Parathyroid adenoma (tissue), 2 donors: Measurements from ENCODE around the gene TJAP1.

ENCODE experiments used
- H2AFZ ChIP-seq: fragments of 300-600 bp; sonication (generic); one replicate; pipeline ENCODE4 v1.7.0; 2017; ENCODE audit warnings: antibody characterized with exemption, mild to moderate bottlenecking
- H3K27ac ChIP-seq: fragments of 300-600 bp; sonication (generic); one replicate; pipeline ENCODE4 v1.7.0; 2017
- H3K27me3 ChIP-seq: fragments of 300-600 bp; sonication (generic); one replicate; pipeline ENCODE4 v1.7.0; 2017; ENCODE audit warnings: low read length; ENCODE audit not compliant: control insufficient read depth, insufficient read depth
- H3K36me3 ChIP-seq: fragments of 300-600 bp; sonication (generic); one replicate; pipeline ENCODE4 v1.7.0; 2017; ENCODE audit warnings: low read length; ENCODE audit not compliant: control insufficient read depth, insufficient read depth
- H3K4me1 ChIP-seq: fragments of 300-600 bp; sonication (generic); one replicate; pipeline ENCODE4 v1.7.0; 2017; ENCODE audit warnings: control low read depth
- H3K4me2 ChIP-seq: fragments of 300-600 bp; sonication (generic); one replicate; pipeline ENCODE4 v1.7.0; 2017; ENCODE audit warnings: low read length
- H3K4me3 ChIP-seq: fragments of 300-600 bp; sonication (generic); one replicate; pipeline ENCODE4 v1.7.0; 2017; ENCODE audit warnings: low read depth, low read length
- H3K79me2 ChIP-seq: fragments of 300-600 bp; sonication (generic); one replicate; pipeline ENCODE4 v1.7.0; 2017; ENCODE audit warnings: control low read depth
- H3K9ac ChIP-seq: fragments of 300-600 bp; sonication (generic); one replicate; pipeline ENCODE4 v1.7.0; 2017; ENCODE audit warnings: mild to moderate bottlenecking
- H3K9me3 ChIP-seq: fragments of 300-600 bp; sonication (generic); one replicate; pipeline ENCODE4 v1.7.0; 2017; ENCODE audit warnings: low read length; ENCODE audit not compliant: control insufficient read depth
- TF ChIP-seq, protein P1 (sequence below): fragments of 300-600 bp; sonication (generic); IDR thresholded peaks from one replicate; pipeline ENCODE4 v1.7.0; 2017; ENCODE audit warnings: antibody characterized with exemption, mild to moderate bottlenecking
- donor health status: primary hyperparathyroidism.

The TJAP1 gene

DNA sequence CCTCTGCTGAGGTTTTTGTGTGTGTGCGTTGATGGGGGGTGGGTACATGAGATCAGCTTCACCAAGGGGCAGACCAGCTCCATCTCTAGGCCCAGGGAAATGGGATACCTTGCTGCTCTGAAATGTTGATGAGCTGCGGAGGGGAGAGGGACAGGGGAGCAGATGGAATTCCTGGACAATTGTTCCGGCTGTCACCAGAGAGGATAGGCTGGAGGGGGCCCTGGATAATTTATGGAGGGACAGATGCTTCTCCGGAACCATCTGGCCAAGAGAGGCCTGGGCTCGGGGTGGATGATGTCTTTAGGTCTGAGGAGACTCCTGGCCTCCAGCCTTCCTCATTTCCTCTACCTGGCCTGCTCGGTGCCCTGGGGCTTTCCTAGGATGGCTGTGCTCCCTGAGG lies 1.9 kb upstream of the TJAP1 start:
- Histone ChIP-seq H3K79me2 (peaks cover 24% of the 10 kb centered on the region), H3K9ac (no peak overlapping the region), H2AFZ (no peak overlapping the region), H3K36me3 (no peaks in the 10 kb centered on the region), H3K27ac (no peak overlapping the region), H3K27me3 (no peaks in the 10 kb centered on the region), H3K4me1 (peaks cover 11% of the 10 kb centered on the region), H3K4me3 (no peak overlapping the region), H3K4me2 (no peak overlapping the region), H3K9me3 (no peaks in the 10 kb centered on the region)
- TF ChIP-seq, protein P1, sequence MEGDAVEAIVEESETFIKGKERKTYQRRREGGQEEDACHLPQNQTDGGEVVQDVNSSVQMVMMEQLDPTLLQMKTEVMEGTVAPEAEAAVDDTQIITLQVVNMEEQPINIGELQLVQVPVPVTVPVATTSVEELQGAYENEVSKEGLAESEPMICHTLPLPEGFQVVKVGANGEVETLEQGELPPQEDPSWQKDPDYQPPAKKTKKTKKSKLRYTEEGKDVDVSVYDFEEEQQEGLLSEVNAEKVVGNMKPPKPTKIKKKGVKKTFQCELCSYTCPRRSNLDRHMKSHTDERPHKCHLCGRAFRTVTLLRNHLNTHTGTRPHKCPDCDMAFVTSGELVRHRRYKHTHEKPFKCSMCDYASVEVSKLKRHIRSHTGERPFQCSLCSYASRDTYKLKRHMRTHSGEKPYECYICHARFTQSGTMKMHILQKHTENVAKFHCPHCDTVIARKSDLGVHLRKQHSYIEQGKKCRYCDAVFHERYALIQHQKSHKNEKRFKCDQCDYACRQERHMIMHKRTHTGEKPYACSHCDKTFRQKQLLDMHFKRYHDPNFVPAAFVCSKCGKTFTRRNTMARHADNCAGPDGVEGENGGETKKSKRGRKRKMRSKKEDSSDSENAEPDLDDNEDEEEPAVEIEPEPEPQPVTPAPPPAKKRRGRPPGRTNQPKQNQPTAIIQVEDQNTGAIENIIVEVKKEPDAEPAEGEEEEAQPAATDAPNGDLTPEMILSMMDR, result no peak

DNA sequence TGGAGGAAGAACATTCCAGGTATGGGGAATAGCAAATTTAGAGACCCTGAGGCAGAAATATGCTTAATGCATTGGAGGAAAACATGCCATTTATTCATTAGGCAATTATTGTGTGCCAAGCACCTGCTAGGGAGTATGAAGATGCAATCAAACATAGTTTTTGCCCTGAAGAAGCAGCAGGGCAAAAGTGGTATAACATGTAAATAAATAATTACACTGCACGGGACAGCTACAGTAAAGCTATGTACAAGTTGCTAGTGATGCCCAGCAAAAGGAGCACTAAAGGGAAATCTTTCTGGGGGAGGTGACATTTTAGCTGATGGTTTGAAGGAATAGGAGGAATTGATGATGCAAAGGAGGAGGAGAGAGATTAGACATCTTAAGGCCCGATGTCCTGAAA lies 624 bp upstream of the TJAP1 start:
- H3K4me1 ChIP-seq, result peaks cover 11% of the 10 kb centered on the region
- TF ChIP-seq, protein P1, result no peak
- H2AFZ ChIP-seq, result peak overlapping the region; percentile 78
- H3K9me3 ChIP-seq, result no peaks in the 10 kb centered on the region
- no peaks in the 10 kb centered on the region for H3K27me3 ChIP-seq
- H3K4me3 ChIP-seq, result peak overlapping the region; percentile 83
- H3K36me3 ChIP-seq, result no peaks in the 10 kb centered on the region
- H3K9ac ChIP-seq, result no peak overlapping the region
- peak overlapping the region; percentile 34 for H3K27ac ChIP-seq
- H3K79me2 ChIP-seq, result peaks cover 28% of the 10 kb centered on the region
- peak overlapping the region; percentile 98 for H3K4me2 ChIP-seq

DNA sequence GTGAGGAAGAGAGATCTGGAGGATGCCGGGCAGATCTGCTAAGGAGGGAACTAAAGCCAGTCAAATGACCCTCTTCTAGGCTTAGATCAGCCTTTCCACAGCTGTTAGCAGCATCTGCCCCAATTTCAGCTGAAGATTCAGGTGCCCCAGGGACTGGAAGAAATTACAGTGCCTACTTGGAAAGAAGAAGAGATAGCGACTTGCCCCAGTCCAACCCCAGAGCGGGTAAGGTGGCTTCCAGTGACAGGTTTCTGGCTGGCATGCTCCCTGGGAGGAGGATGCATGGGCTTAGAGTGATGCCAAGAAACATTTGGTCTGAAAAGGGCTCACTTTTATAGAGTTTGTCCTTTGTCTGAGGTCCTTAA lies 620 bp downstream of the TJAP1 start:
- no peaks in the 10 kb centered on the region for H3K27me3 ChIP-seq
- H3K79me2 ChIP-seq, result peaks cover 33% of the 10 kb centered on the region
- peak overlapping the region; percentile 52 for H3K27ac ChIP-seq
- peak overlapping the region; percentile 83 for H3K4me3 ChIP-seq
- peak overlapping the region; percentile 78 for H2AFZ ChIP-seq
- TF ChIP-seq, protein P1, result no peak
- H3K4me1 ChIP-seq, result peaks cover 11% of the 10 kb centered on the region
- peak overlapping the region; percentile 98 for H3K4me2 ChIP-seq
- H3K36me3 ChIP-seq, result no peaks in the 10 kb centered on the region
- no peaks in the 10 kb centered on the region for H3K9me3 ChIP-seq
- H3K9ac ChIP-seq, result peak overlapping the region; percentile 47

DNA sequence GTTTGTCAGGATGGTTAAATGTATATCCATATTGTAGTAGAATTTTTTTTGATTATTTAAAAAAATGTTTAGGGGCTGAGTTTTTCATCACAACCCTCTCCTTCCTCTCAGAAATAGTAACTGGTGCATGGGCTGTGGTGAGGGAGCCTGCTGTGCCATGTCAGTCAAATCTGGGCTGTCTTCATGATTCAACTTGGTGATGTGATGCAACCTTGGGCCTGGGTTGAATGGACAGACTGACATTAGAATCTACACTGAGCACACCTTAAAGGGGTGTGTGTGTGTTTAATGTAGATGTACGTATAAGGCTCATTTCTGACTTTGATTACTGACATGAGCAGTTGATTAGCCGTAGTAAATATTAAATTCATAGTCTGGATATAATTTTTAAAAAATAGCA lies 3.7 kb downstream of the TJAP1 start:
- no peak overlapping the region for H3K9ac ChIP-seq
- no peak overlapping the region for H3K4me3 ChIP-seq
- no peaks in the 10 kb centered on the region for H3K27me3 ChIP-seq
- TF ChIP-seq, protein P1, result no peak
- peaks cover 44% of the 10 kb centered on the region for H3K79me2 ChIP-seq
- no peak overlapping the region for H3K4me2 ChIP-seq
- H3K4me1 ChIP-seq, result peaks cover 11% of the 10 kb centered on the region
- H2AFZ ChIP-seq, result no peak overlapping the region
- H3K36me3 ChIP-seq, result no peaks in the 10 kb centered on the region
- H3K27ac ChIP-seq, result no peak overlapping the region
- no peaks in the 10 kb centered on the region for H3K9me3 ChIP-seq

DNA sequence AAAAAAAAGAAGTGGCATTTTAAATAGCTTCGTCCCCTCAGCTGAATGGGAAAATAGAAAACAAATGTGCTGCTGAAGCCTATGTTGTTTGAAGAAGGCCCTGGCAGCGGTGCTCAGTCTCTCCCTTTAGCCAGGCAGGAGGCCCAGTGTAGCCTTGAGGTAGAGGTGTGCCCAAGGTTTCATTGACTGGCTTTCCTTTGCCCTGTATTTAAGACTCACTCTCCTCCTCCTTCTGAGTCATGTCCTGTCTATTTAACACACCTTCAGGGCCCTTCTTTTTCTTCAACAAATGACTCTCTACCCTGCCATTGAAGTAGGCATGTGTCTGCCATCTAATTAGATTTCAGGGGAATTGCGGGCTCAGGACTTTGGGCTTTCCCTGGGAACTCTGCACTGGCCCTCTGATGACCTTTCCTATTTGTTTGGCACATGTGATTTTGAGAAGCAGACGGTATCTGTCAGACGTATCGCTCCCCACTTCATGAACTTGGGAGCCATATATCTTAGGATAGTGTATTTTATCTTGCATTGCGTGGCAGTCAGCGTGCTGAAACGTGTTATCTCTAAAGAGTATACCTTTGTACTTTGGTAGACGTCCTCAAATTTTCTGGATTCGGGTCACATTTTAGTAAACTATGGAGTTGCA lies 4.3 kb downstream of the TJAP1 start:
- H3K27me3 ChIP-seq, result no peaks in the 10 kb centered on the region
- no peak overlapping the region for H3K4me3 ChIP-seq
- peaks cover 10% of the 10 kb centered on the region for H3K4me1 ChIP-seq
- peaks cover 47% of the 10 kb centered on the region for H3K79me2 ChIP-seq
- no peaks in the 10 kb centered on the region for H3K9me3 ChIP-seq
- H3K36me3 ChIP-seq, result no peaks in the 10 kb centered on the region
- TF ChIP-seq, protein P1, result no peak
- no peak overlapping the region for H3K27ac ChIP-seq
- H2AFZ ChIP-seq, result no peak overlapping the region
- H3K4me2 ChIP-seq, result no peak overlapping the region
- H3K9ac ChIP-seq, result no peak overlapping the region
